Activated B cell treated with CpG ODN at 0.5 μM for 24 hours (primary cell): ENCODE measurements around the gene ACTL8. TPM values are rescaled to one million over a fixed set of nuclear protein-coding genes. Genes with fewer than 3 reads are reported as not detected.

ENCODE experiments used
- ATAC-seq: fragments of 200-7000 bp; cut with Tn5 transposase; one replicate; pipeline ENCODE4 v1.10.0; 2021; ENCODE audit warnings: low read depth, mild to moderate bottlenecking, moderate library complexity
- CTCF ChIA-PET: fragments of 350-600 bp; sonication (Branson Sonifier 250); formaldehyde crosslinking; loops from one replicate; lab custom pipeline; 2021; ENCODE audit warnings: antibody characterized with exemption; lab: Charles Lee
- POLR2A ChIA-PET: fragments of 350-600 bp; sonication (Branson Sonifier 250); formaldehyde crosslinking; loops from one replicate; lab custom pipeline; 2021; ENCODE audit warnings: antibody characterized with exemption; lab: Charles Lee
- DNase-seq: peaks from one replicate; pipeline ENCODE4 v3.0.0; 2022
- H3K27ac Mint-ChIP-seq: one replicate; pipeline ENCODE4 v1.8.0; 2020; ENCODE audit warnings: mixed read lengths
- H3K27me3 Mint-ChIP-seq: one replicate; pipeline ENCODE4 v1.8.0; 2021; ENCODE audit warnings: mixed read lengths
- H3K36me3 Mint-ChIP-seq: one replicate; pipeline ENCODE4 v1.8.0; 2021; ENCODE audit warnings: low read depth, mixed read lengths
- H3K4me1 Mint-ChIP-seq: one replicate; pipeline ENCODE4 v1.8.0; 2021; ENCODE audit warnings: mixed read lengths
- H3K4me3 Mint-ChIP-seq: one replicate; pipeline ENCODE4 v1.8.0; 2020; ENCODE audit warnings: mild to moderate bottlenecking, mixed read lengths
- H3K9me3 Mint-ChIP-seq: one replicate; pipeline ENCODE4 v1.8.0; 2020; ENCODE audit warnings: mixed read lengths
- CTCF ChIP-seq: fragments of 200-600 bp; IDR thresholded peaks from one replicate; pipeline ENCODE4 v1.8.0; 2022; ENCODE audit warnings: antibody characterized with exemption, mild to moderate bottlenecking
- intact Hi-C: fragments of 100-400 bp; cut with micrococcal nuclease; formaldehyde crosslinking; loops from one replicate; pipeline ENCODE4 v1.15.1; 2024
- total RNA-seq: library from RNA; stranded (reverse); gene quantifications from 2 replicates; pipeline ENCODE4 v1.2.3, GENCODE V29; 2022

The ACTL8 gene
- total RNA-seq, 1 donor from 2014 or later: not detected

- intact Hi-C loops: no loop called here
- CTCF ChIA-PET: no interaction called here
- no peak for DNase-seq
- no peak for TF ChIP-seq CTCF
- Mint-ChIP-seq H3K4me3 (no peak overlapping the region), H3K4me1 (no peaks in the 10 kb centered on the region), H3K36me3 (no peaks in the 10 kb centered on the region), H3K9me3 (peaks cover 6% of the 10 kb centered on the region), H3K27ac (no peak overlapping the region), H3K27me3 (peaks cover 5% of the 10 kb centered on the region)
- POLR2A ChIA-PET: no interaction called here
- no peak for ATAC-seq
Measured at GRCh38 chr1:17869815-17870214, 114.7 kb downstream of the ACTL8 start.

GRCh38 chr1:17870679-17871078 lies 115.5 kb downstream of the ACTL8 start:
- ATAC-seq (no peak), DNase-seq (no peak)
- ChIA-PET POLR2A (no interaction called here), CTCF (no interaction called here)
- H3K27ac Mint-ChIP-seq: no peak overlapping the region
- H3K4me3 Mint-ChIP-seq: no peak overlapping the region
- no peaks in the 10 kb centered on the region for H3K36me3 Mint-ChIP-seq
- no peak for TF ChIP-seq CTCF
- H3K4me1 Mint-ChIP-seq: no peaks in the 10 kb centered on the region
- peaks cover 6% of the 10 kb centered on the region for H3K9me3 Mint-ChIP-seq
- intact Hi-C loops: no loop called here
- peaks cover 5% of the 10 kb centered on the region for H3K27me3 Mint-ChIP-seq

- TF ChIP-seq CTCF: no peak
- Mint-ChIP-seq H3K4me1 (no peaks in the 10 kb centered on the region), H3K4me3 (no peak overlapping the region), H3K36me3 (no peaks in the 10 kb centered on the region), H3K27ac (no peak overlapping the region), H3K9me3 (peaks cover 3% of the 10 kb centered on the region), H3K27me3 (peaks cover 3% of the 10 kb centered on the region)
- ATAC-seq (no peak), DNase-seq (no peak)
- ChIA-PET CTCF (no interaction called here), POLR2A (no interaction called here)
- intact Hi-C loops: no loop called here
Measured at GRCh38 chr1:17873007-17873675, 118.0 kb downstream of the ACTL8 start.

GRCh38 chr1:17874231-17874630 lies 119.1 kb downstream of the ACTL8 start:
- POLR2A ChIA-PET: no interaction called here
- Mint-ChIP-seq H3K4me1 (no peaks in the 10 kb centered on the region), H3K27me3 (peaks cover 3% of the 10 kb centered on the region)

GRCh38 chr1:17874710-17875109 lies 119.6 kb downstream of the ACTL8 start:
- H3K9me3 Mint-ChIP-seq: peaks cover 3% of the 10 kb centered on the region
- ChIA-PET CTCF (no interaction called here), POLR2A (no interaction called here)
- no peak for DNase-seq
- peaks cover 6% of the 10 kb centered on the region for H3K27me3 Mint-ChIP-seq
- no peak for ATAC-seq
- intact Hi-C loops: no loop called here
- H3K4me3 Mint-ChIP-seq: no peak overlapping the region
- no peaks in the 10 kb centered on the region for H3K36me3 Mint-ChIP-seq
- H3K27ac Mint-ChIP-seq: no peak overlapping the region
- no peak for TF ChIP-seq CTCF
- H3K4me1 Mint-ChIP-seq: no peaks in the 10 kb centered on the region

More at GRCh38 chr1:17874231-17874630, 119.1 kb downstream of the ACTL8 start:
- TF ChIP-seq CTCF: no peak
- no peak overlapping the region for H3K4me3 Mint-ChIP-seq
- CTCF ChIA-PET: no interaction called here
- ATAC-seq: no peak
- DNase-seq: no peak
- peaks cover 3% of the 10 kb centered on the region for H3K9me3 Mint-ChIP-seq
- H3K27ac Mint-ChIP-seq: no peak overlapping the region
- intact Hi-C loops: no loop called here
- H3K36me3 Mint-ChIP-seq: no peaks in the 10 kb centered on the region
